GM19467 (cell line): Measurements from ENCODE around the gene CHDH.

Experiments
- ATAC-seq: cut with Tn5 transposase; IDR thresholded peaks from one replicate; pipeline ENCODE4 v1.9.1; 2021; ENCODE audit warnings: mild to moderate bottlenecking, moderate library complexity; ENCODE audit not compliant: unreplicated experiment

CHDH gene

GRCh38 chr3:53809764-53810400 lies 36.3 kb downstream of the CHDH start:
- no peak for ATAC-seq

- ATAC-seq, result no peak
Measured at GRCh38 chr3:53809267-53809666, 37.0 kb downstream of the CHDH start.

DNA sequence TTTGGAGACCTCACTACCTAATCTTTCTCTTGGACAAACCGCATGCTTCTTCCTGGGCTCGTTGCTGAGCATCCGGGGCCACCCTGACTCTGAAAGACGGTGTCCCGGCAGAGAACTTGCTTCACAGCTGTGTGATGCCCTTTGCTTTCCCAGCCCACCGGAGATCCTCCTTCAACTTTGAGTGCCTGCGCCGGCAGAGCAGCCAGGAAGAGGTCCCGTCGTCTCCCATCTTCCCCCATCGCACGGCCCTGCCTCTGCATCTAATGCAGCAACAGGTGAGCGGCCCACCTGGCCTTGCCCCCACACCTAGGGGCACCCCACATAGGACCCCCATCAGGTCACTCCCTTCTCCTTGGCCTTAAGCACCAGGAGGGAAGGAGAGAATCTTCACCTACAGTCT lies 37.7 kb downstream of the CHDH start:
- ATAC-seq, result no peak

GRCh38 chr3:53807117-53807810 lies 39.0 kb downstream of the CHDH start:
- no peak for ATAC-seq

- ATAC-seq, result peak; percentile 64
Measured at GRCh38 chr3:53806182-53807116, 39.8 kb downstream of the CHDH start.

DNA sequence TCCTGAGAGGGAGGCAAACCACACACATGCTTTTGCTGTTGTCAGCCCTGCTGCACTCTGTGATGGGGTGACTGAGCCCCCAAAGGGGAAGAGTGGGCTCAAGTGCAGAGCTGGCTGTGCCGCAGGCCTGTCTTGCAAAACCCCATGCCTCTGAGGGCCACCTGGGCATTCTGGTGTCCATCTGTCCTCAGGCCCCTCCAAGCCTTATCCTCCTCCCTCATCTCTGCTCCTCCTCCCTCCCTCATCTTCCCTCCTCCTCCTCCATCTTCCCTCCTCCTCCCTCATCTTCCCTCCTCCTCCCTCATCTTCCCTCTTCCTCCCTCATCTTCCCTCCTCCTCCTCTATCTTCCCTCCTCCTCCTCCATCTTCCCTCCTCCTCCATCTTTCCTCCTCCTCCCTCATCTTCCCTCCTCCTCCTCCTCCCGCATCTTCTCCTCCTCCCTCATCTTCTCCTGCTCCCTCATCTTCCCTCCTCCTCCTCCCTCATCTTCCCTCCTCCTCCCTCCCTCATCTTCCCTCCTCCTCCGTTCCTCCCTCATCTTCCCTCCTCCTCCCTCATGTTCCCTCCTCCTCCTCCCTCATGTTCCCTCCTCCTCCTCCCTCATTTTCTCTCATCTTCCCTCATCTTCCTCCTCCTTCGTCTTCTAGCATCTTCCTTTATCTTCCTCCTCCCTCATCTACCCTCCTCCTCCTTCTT lies 40.6 kb downstream of the CHDH start:
- no peak for ATAC-seq

DNA sequence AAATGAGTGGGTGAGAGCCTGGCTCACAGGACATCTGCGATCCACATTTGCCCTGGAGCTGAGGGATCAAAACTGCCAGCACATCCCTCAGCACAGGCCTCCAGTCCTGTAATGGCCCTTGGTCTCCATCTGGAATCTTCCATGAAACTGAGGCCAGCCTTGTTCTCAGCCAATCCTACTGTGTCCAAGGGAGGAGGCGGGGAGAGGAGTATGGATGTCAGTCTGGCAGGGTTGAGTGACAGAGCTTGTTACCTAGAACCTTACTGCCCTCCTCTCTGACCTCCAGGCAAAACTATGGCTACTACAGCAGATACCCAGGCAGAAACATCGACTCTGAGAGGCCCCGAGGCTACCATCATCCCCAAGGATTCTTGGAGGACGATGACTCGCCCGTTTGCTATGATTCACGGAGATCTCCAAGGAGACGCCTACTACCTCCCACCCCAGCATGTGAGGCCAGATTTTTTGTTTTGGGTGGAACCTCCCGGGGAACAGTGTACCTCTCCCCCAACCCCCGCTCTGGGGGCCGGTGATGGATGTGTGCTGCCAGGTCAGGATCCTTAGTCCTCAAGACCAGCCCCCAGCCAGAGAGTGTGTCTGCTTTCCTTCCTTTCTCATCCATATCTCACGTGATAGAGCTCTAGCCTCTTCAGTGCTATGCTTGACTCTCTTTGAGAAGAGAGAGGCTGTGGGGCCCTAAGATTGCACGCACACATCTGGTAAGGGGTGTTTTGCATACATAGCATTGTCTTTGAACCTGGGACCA lies 41.3 kb downstream of the CHDH start:
- ATAC-seq, result no peak

- ATAC-seq, result no peak
Measured at GRCh38 chr3:53803816-53804695, 42.2 kb downstream of the CHDH start.

DNA sequence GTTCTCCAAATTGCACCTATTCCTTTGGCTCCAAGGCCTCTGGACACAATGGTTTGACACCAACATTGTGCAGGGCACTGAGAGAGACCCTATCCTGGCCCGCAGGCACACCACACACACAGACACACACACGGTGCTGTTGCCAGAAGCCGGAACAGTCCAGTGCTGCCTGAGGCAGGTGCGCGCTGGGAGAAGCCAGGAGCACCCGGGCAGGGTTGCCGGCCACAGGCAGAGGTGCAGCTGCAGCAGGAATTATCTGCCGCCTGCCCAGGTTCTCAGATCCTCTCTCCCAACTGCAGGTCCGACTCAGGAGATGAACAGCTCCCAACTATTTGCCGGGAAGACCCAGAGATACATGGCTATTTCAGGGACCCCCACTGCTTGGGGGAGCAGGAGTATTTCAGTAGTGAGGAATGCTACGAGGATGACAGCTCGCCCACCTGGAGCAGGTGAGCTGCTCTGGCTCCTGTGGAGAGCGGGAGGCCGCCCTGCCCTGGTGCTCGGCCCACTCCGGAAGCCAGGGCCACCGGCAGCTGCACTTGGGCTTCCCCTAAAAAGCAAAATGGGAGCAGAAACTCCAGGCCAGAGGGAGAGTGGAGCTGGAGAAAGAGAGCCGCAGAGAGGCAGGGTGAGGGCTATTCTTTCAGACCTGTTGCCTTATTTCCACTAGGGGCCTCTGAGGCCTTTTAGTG lies 42.9 kb downstream of the CHDH start:
- ATAC-seq, result no peak

DNA sequence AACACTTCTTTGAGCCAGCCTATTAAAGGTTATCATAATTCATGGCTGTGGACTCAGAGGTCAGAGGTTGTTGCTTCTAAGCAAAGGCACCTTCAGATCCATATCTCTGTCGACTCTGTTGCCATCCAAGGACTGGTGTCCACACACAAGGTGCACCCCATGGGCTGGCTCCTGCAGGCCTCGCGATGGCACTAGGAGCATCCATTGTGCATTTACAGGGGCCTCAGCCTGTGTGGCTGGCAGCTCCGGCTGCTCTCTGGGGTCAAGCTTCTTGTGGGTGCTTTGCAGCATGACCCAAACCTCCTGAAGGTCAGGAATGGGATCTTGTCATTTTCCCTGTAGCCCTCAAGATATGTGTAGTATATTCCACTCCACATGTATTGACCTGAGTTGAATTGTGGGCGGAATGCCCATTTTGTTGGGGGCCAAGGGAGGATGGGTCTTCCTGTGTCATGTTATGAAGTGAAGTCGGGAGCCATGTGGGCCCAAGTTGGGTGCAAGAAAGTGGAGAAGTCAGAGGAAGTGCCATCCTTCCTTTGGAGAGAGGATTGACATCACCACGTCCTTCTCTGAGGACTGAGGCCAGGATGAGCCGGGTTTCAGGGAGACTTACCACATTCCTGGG lies 43.9 kb downstream of the CHDH start:
- no peak for ATAC-seq

GRCh38 chr3:53801319-53801718 lies 44.9 kb downstream of the CHDH start:
- ATAC-seq, result no peak

DNA sequence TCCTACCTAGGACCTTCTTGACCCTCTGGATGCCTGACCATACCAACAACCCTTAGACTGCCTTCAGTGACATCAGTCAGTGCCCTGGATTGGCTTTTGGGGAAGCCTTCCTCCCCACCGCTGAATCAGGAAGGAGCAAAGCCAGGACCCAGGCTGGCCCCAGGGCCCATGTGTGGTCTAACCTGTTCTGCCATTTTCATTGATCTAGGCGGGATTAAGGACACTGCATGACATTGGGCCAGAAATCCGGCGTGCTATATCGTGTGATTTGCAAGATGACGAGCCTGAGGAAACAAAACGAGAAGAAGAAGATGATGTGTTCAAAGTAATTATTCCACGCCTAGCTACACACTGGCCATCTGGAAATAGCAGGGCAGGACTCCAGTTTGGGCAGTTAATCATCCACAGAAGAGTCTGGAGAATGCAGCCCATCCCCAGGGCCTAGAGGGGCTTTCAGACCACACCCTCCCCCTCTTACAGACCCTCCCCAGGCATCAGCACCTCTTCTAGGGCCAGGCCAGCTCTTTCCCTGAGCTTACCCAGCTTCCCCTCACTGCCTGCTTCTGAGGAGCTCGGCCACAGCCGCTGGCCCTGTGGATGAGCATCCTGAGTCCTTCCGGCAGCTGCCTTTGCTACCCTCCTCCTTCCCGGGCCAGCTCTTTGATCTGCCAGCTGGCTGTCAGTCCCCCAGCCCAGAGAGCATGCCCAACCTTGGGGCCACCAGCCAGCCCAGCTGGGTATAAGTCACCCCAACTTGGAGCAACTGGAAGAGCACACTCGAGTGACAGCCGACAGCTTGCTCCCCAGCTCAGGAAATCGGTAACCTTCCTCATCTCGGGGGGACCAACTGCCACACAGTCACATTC lies 45.9 kb downstream of the CHDH start:
- no peak for ATAC-seq

DNA sequence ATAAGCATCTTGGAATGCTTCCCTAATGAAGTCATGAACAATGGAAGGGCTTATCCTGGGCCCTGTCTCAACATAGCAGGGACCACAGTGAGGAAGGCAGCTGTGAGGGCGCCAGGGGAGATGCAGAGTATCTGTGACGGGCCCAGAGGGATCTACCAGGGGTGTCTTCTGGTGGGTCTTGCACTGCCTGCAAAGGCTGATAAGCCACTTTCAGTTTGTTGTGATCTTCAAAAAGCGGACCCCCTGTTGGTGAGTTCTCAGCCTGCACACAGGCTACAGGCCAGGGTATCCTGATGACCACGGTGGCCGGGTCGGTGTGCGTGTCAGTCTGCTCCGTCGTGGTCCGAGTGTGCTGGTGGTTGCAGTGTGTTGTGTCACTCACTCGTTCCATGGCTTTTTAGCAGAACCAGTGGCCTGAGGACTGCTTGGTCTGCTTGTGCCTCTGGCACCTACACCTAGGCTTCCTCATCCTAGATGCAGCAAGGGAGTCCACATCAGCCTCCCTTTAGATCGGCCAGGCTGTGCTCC lies 46.8 kb downstream of the CHDH start:
- no peak for ATAC-seq

GRCh38 chr3:53798144-53798543 lies 48.1 kb downstream of the CHDH start:
- no peak for ATAC-seq

- no peak for ATAC-seq
Measured at GRCh38 chr3:53795789-53796560, 50.2 kb downstream of the CHDH start.

GRCh38 chr3:53795176-53795575 lies 51.0 kb downstream of the CHDH start:
- ATAC-seq, result no peak
